Measurements from ENCODE around the gene PAK1. TPM values are rescaled to one million over a fixed set of nuclear protein-coding genes. Genes with fewer than 3 reads are reported as not detected.
"Not testable (repeated sequence)": the region's sequence is repeated elsewhere in the genome, so short reads cannot be mapped to it uniquely, and the experiment has no call there.

Gene PAK1
- polyA plus RNA-seq, 1 experiment = 62.3 TPM

GRCh38 chr11:77302752-77303151 is 171.1 kb downstream of the PAK1 start:
- H3K27me3 ChIP-seq (ENCODE audit: control insufficient read depth, insufficient read depth, low read length) = no peaks in the 10 kb centered on the region
- TF ChIP-seq CTCF (IDR thresholded peaks at IDR 0.05; ENCODE audit: insufficient read depth, low read depth, low read length) = no peak
- H3K4me3 ChIP-seq (ENCODE audit: low read depth, low read length) = no peak overlapping the region
- POLR2A ChIA-PET = no interaction called here
- no peaks in the 10 kb centered on the region for H3K36me3 ChIP-seq (ENCODE audit: control insufficient read depth, insufficient read depth, low read length)
- CTCF ChIA-PET = interaction anchor here (1.2 kb wide), 1 partner anchor 10 kb away, joined by 3 read pairs; no protein-coding TSS in a partner anchor
- no peak for DNase-seq (ENCODE audit: low read depth)

GRCh38 chr11:77301510-77301909 is 172.4 kb downstream of the PAK1 start, which contains the start of gene GDPD4:
TSS of gene GDPD4 (minus strand) at chr11:77301686. CDS start at chr11:77285137, 16,549 bp downstream.
- no peak for DNase-seq (ENCODE audit: low read depth)
- ChIA-PET POLR2A (no interaction called here), CTCF (no interaction called here)
- Histone ChIP-seq H3K27me3 (ENCODE audit: control insufficient read depth, insufficient read depth, low read length) (no peaks in the 10 kb centered on the region), H3K4me3 (ENCODE audit: low read depth, low read length) (no peak within 1 kb of the TSS), H3K36me3 (ENCODE audit: control insufficient read depth, insufficient read depth, low read length) (no peaks in the 10 kb centered on the region)
- no peak for TF ChIP-seq CTCF (IDR thresholded peaks at IDR 0.05; ENCODE audit: insufficient read depth, low read depth, low read length)

GRCh38 chr11:77300695-77301094 is 173.2 kb downstream of the PAK1 start:
- Histone ChIP-seq H3K27me3 (ENCODE audit: control insufficient read depth, insufficient read depth, low read length) (no peaks in the 10 kb centered on the region), H3K36me3 (ENCODE audit: control insufficient read depth, insufficient read depth, low read length) (no peaks in the 10 kb centered on the region), H3K4me3 (ENCODE audit: low read depth, low read length) (no peak overlapping the region)
- no peak for TF ChIP-seq CTCF (IDR thresholded peaks at IDR 0.05; ENCODE audit: insufficient read depth, low read depth, low read length)
- no peak for DNase-seq (ENCODE audit: low read depth)
- CTCF ChIA-PET = no interaction called here
- POLR2A ChIA-PET = no interaction called here

- DNase-seq (ENCODE audit: low read depth); H3K4me3 ChIP-seq (ENCODE audit: low read depth, low read length); CTCF ChIA-PET; POLR2A ChIA-PET; H3K36me3 ChIP-seq (ENCODE audit: control insufficient read depth, insufficient read depth, low read length); H3K27me3 ChIP-seq (ENCODE audit: control insufficient read depth, insufficient read depth, low read length): not testable (repeated sequence)
Measured at GRCh38 chr11:77300028-77300427, 173.9 kb downstream of the PAK1 start.

- no peaks in the 10 kb centered on the region for H3K36me3 ChIP-seq (ENCODE audit: control insufficient read depth, insufficient read depth, low read length)
- ChIA-PET POLR2A (no interaction called here), CTCF (no interaction called here)
- TF ChIP-seq CTCF (IDR thresholded peaks at IDR 0.05; ENCODE audit: insufficient read depth, low read depth, low read length) = no peak
- no peak overlapping the region for H3K4me3 ChIP-seq (ENCODE audit: low read depth, low read length)
- DNase-seq (ENCODE audit: low read depth) = no peak
- H3K27me3 ChIP-seq (ENCODE audit: control insufficient read depth, insufficient read depth, low read length) = no peaks in the 10 kb centered on the region
Measured at GRCh38 chr11:77299528-77299993, 174.3 kb downstream of the PAK1 start.

- Histone ChIP-seq H3K4me3 (ENCODE audit: low read depth, low read length) (no peak overlapping the region), H3K27me3 (ENCODE audit: control insufficient read depth, insufficient read depth, low read length) (no peaks in the 10 kb centered on the region), H3K36me3 (ENCODE audit: control insufficient read depth, insufficient read depth, low read length) (no peaks in the 10 kb centered on the region)
- ChIA-PET CTCF (interaction anchor here (0.6 kb wide), 1 partner anchor 9 kb away, joined by 3 read pairs; no protein-coding TSS in a partner anchor), POLR2A (no interaction called here)
- DNase-seq (ENCODE audit: low read depth) = no peak
- no peak for TF ChIP-seq CTCF (IDR thresholded peaks at IDR 0.05; ENCODE audit: insufficient read depth, low read depth, low read length)
Measured at GRCh38 chr11:77294040-77294439, 179.9 kb downstream of the PAK1 start.
